SHP77 (cell line): Measurements from ENCODE around the gene FAM20B.
A peak's percentile ranks its signal among the peaks of the same experiment; 100 is the strongest.
"Not testable (repeated sequence)": the region's sequence is repeated elsewhere in the genome, so short reads cannot be mapped to it uniquely, and the experiment has no call there.

Experiments used
- DNase-seq, 2 experiments: peaks; one replicate each; lab custom pipeline; 2025; lab: John Stamatoyannopoulos, UW

FAM20B gene

DNA sequence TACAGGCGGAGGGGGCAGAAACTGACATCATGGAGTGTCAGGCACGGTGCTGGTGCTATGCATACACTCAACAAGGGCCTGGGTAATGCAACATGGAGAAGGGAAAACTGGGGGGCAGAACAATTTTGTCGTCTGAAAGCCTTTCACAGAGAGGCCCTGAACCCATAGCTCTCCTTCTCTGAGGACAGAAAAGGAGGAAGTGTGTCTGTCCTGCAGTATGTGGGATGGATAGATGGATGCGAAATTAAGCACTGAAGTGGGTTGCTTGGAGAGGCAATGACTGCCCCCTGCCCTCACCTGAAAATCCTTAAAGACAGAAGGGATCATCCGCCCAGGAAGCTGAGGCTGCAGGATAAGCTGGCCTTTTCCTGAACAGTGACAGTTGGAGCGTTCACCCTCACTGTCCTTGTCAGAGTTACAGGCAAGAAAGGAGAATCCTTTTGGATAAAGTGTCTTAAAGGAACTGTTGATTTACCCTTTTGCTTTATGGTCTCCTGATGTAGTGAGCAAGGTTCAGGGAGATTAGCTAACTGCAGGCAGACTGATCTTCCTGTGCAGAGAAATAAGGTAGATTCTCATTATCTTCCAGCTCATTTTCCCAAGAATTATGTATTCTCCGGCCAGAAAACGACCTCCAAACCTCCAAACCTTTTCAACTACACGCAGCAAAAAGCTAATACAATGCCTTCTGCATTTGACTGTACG, 1.6 kb upstream of the FAM20B start:
- no peak for DNase-seq

DNA sequence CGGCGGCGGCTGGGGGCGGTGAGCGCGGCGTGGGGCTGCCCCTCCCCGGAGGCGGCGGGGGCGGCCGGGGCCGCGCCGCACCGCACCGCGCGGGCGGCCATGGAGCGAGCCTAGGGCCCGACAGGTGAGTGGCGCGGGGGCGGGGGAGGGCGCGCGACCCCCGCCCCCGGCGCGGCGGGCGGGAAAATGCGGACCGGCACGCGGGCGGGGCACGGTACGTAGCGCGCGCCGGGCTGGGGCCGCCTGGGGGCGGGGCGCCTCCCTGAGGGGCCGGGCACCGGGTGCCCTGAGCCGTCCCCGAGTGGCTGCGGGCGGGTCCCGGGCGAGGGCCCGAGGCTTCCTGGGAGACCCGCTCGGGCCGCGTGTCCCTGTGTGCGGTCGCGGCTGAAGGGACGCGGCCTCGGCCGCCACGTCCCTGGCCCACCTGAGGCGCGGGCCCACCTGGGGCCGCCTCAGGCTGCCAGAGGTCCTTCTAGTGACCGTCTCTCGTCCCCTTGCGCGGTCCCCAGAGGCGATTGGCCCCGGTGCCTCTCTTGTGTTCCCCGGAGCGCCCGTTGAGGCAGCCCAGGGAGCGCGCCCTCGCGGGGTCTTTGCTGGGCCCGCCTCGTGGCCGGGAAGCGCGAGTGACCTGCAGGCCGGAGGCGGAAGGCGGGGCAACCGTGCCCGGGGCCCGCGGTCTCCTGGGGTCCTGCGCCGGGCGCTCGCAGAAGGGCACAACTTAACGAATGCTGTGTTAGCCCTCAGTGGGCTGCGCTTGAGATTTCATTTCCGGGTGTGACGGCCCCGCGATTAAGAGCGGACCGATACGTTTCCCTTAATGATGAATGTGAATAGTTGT, 500 bp downstream of the FAM20B start:
- peak; percentile 62 to 86 for DNase-seq

DNA sequence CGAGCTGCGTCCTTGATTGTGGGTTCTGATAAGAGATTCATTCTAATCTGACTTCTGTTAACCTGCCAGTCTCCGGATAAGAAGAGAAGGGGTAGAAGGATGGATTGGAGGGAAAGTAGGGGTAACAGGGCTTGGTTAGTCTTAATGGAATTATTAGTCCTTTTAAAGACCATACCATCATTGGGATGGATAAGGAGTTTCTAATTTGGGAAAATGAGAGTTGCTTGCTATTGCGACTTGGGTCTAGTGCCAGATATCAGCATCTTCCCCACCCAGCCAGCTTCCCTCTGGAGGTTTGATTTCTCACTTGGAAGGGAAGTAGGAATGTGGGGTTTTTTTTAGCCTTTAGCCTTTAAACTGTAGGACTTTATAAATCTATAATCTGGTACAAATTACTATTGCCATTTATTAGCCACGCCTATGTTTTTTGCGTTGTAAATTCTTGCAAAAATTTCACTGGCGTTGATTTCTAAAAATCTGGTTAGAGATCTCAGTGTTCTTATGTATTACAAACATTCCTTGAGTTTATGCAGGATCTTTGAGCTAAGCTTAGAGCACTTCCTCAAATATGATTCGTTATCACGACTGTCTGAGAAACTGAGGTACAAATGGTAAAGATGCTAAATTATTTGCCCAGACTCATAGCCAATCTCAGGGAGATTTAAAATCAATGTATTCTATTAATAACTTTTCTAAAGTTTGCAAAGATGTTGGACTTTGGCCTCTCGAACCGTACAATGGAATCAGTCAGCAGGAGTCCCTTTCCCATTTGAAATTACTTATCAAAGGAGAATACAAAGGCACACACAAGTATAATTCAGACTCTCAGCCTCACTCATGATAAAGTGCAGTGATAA, 1.3 kb downstream of the FAM20B start:
- DNase-seq: no peak

DNA sequence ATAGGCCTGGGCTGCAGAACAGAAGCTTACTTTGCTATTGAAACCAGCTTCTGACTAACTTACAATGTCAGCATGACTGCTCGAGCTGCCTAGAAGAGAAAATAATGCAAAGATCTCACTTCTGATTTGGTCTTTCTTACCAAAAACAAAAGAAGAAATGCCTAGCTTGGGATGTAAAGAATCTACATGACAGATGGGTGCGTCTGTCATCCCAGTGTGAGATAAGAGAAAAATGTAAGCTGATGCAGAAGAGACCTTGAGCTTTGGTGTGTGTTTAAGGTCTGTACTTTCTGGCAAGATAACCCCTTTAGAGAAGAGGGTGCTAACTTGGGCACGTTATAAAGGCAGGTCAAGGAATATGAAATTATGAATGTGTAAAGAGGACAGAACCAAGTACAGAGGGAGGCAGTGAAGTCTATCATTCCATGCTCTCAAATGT, 3.6 kb downstream of the FAM20B start:
- no peak for DNase-seq

DNA sequence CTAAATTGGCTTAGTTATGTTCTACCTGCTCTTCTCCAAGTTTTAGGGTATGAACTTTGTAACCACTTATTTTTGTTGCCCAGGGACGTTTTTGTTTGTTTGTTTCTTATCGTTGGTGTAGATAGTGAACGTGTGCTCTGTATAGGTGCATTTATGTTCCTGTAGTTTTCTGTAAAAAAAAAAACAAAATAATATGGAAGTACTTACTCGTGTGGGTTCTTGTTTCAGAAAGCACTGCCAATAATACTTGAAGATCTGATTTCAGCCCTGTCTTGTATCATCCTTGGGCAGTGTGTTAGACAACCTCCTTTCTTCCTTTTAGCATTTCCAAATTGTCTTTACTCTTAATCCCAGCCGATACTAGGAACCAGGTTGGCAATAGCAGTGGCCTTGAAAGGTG, 4.4 kb downstream of the FAM20B start:
- no peak for DNase-seq

DNA sequence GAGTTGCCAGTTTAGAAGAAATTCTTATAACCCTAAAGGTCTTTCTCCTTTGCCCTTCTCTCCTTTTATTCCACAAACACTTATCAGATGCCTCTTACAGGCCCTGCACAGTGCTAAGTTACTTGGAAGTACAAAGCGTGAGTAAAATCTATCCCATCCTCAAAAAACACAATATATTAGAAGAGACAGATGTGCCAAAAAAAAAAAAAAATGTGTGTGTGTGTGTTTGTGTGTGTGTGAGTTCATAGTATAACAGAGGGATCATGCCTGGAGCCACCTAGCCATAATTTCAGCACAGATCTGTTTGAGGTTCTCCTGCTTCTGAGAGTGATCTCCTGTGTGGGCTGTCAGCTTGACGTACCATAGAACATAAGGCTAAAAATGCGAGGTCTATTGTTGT, 5.0 kb downstream of the FAM20B start:
- no peak for DNase-seq

DNA sequence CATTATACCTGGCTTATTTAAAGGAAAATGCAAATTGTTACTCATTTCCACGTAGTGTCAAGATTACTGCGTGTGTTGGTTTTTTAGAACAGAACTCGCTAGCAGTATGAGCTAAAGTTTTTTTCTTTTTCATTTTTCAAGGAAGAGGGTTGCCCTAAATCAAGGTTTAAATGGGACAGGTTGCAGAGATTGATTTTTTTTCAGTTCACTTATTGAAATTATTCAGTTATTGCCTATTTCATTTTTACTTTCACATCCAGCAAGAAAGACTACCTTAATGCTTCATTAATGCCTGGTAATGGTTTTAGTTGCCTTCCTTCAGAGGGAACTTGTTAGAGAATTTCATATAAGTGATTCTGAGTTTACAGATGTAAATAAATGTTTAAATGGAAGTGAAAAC, 5.6 kb downstream of the FAM20B start:
- no peak for DNase-seq

DNA sequence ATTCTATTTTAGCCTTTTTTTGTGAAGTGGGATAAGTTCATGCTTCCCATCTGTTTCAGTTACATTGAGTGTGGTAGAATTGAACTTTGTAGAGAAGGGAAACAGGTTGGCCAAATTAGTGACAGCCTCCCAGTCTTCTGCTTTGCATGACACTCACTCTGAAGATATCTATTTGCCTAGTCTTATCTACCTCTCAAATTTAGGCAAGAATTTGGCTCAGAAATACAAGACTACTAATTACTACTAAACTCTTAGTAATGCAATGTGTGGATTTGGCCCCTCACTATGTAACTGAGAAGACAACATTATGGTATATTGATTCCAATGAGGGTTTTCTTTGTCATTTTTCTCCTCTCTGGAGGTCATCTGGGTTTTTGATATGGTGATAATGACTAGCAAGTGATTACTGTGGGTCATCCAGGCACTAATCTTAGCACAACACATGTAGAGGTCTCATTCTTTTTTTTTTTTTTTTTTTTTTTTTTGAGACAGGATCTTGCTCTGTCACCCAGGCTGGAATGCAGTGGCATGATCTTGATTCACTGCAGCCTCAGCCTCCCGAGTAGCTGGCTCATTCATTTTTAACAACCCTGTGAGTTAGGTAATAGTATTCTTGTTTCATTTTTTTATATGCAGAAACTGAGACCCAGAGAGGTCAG, 6.3 kb downstream of the FAM20B start:
- DNase-seq: no peak

DNA sequence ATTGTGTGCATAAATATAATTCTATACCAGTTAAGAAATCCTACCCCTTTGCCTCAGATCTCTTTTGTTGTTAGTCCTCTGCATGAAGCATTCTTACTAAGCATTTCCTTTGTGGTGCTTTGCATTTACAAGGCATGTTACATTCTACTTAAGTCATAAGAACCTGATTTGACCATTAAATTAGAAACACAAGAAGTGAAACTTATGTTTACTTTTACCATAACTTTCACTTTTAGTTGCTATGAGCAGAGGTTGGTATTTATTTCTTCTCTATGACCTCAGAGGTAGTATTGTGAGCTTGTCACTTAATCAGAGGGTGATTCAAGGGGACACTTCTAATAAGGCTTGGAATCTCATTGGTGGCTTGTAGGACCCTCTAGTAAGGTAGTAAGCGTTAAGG, 9.0 kb downstream of the FAM20B start:
- no peak for DNase-seq

DNA sequence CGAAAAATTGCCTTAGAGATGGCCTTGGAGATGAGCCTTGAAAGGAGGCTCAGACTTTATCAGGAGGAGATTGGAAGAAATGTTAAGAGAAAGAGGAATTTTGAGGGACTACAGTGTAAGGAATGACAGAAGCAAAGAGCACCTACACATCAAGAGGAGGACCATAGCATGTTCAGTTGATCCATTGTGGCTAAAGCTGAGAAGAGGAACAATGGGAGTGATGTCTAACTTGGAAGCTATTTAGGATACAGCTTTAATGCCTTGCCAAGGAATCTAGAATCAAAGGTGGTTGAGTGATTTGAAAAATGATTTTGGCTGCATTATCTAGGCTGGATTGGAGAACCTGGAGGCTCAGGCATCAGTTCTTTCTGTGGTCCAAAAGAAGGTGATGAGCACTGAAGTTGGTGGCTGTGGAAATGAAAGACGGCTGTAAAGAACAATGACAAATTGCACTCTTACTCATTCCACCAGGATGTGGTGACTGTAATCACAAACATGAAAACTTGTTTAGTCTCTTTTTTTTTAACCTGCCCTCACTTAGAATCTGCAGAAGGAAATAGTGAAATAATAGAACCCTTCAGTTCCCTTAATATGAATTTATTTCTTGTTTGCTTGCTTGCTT, 11.3 kb downstream of the FAM20B start:
- DNase-seq: no peak

DNA sequence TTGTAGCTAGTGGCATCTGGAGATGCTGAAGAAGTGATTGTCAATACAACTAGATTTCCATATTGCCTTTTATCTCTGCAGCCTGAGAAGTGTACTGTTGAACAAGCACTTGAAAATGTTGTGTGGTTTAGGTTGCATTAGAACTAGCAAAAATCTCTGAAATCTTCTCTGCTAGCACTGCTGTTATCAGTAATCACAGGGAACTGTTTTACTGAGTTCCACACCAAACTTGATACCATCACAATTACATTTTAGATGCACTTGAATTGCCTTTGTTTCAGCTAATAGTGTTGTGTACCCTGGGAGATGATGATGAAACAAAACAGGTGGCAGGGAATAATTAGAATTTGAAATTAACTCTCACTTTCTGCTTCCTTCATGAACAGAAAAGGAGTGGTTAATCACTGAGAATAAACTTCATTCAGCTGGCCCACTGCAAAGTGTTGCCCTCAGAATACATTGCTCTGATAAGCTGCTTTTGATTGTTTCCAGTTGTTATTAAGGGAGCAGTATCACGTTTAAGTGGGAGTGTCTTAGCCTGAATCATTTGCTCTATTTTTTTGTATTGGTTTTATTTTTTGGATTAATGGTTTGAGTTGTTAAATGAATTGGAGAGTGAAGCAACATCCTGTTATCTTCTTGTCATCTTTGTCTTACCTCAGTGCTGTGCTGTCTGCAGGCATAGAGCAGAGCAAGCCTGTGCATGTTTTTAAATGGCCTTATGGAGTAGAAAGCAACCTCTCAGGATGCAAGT, 13.0 kb downstream of the FAM20B start:
- no peak for DNase-seq

DNA sequence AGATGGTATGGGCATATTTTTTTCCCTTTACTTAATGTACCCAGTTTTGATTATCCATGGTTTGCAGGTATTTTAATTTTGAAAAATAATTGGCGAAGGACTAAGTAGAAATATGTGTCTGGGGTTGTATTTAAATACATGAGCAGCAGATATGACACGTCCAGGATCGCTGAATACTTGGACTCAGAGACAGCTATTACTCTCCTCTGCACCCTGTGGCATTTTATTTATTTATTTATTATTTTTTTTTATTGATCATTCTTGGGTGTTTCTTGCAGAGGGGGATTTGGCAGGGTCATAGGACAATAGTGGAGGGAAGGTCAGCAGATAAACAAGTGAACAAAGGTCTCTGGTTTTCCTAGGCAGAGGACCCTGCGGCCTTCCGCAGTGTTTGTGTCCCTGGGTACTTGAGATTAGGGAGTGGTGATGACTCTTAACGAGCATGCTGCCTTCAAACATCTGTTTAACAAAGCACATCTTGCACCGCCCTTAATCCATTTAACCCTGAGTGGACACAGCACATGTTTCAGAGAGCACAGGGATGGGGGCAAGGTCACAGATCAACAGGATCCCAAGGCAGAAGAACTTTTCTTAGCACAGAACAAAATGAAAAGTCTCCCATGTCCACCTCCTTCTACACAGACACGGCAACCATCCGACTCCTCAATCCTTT, 13.9 kb downstream of the FAM20B start:
- not testable (repeated sequence) for DNase-seq

DNA sequence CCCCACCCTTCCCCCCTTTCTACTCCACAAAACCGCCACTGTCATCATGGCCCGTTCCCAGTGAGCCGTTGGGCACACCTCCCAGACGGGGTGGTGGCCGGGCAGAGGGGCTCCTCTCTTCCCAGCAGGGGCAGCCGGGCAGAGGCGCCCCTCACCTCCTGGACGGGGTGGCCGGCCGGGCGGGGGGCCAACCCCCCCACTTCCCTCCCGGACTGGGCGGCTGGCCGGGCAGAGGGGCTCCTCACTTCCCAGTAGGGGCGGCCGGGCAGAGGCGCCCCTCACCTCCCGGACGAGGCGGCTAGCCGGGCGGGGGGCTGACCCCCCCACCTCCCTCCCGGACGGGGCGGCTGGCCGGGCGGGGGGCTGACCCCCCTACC, 14.5 kb downstream of the FAM20B start:
- DNase-seq: not testable (repeated sequence)

DNA sequence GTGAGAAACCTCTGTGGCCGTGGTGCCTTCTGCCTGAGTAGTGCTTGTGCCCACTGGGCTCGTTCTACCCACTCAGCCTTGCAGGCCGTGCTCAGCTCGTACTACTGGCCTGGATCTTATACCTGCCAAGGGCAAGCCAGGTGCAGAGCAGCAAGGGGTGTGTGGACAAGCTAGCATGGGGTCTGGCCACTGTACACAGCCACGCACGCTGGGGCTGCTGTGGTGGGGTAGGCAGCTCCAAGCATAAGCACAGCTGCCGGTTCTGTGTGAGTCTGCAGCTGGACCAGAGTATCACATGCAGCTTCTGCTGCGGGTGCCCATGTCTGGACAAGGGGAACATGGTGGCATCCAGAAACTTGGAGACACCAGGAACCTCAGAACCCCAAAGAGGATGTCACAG, 16.4 kb downstream of the FAM20B start:
- DNase-seq: no peak

DNA sequence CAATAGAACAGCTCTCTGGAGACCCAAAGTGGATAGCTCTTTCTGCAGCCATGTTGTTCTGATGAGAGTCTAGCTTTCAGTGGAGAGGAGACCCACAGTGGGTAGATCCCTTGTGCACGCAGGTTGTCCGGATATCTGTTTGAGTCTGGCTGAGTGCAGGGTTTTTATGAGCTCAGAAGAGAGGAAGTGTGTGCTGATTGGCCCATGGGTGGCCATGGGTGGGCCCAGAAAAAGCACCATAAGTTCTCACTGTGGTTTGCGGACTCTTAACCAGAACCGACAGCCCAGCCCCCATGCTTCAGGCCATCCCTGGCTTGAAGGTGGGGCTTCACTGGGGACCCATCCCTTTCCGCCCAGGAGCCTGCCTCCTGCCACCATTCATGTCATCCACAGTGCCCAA, 17.0 kb downstream of the FAM20B start:
- DNase-seq: no peak

DNA sequence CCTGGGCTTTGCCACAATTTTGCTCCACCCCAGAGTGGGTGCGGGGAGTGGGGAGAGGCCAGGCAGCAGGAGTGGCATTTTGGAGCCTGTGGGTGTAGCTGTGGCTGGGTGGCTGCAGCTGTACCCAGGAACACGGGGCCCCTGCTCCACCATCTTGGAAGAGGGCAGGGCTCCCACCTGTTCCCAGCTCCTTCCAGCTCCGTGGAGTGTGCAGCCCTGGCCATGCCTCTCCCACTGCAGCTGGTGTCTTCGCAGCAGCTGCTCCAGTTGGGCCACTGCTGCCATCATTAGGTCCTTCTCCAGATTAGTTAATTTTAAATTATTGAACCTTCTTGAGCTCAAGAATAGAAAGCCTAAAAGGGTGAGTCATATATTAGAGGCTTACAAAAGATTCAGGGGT, 17.6 kb downstream of the FAM20B start:
- no peak for DNase-seq

DNA sequence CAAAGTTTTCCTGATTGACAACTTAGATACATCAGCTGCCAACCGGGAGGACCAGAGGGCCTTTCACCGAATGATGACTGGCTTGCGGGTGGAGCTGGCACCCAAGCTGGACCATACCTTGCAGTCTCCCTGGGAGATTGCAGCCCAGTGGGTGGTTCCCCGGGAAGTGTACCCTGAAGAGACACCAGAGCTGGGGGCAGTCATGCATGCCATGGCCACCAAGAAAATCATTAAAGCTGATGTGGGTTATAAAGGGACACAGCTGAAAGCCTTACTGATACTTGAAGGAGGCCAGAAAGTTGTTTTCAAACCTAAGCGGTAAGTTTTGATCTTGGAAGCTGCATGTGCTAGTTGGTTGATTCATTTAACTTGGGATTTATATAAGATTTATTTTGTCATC, 18.2 kb downstream of the FAM20B start:
- DNase-seq: no peak

DNA sequence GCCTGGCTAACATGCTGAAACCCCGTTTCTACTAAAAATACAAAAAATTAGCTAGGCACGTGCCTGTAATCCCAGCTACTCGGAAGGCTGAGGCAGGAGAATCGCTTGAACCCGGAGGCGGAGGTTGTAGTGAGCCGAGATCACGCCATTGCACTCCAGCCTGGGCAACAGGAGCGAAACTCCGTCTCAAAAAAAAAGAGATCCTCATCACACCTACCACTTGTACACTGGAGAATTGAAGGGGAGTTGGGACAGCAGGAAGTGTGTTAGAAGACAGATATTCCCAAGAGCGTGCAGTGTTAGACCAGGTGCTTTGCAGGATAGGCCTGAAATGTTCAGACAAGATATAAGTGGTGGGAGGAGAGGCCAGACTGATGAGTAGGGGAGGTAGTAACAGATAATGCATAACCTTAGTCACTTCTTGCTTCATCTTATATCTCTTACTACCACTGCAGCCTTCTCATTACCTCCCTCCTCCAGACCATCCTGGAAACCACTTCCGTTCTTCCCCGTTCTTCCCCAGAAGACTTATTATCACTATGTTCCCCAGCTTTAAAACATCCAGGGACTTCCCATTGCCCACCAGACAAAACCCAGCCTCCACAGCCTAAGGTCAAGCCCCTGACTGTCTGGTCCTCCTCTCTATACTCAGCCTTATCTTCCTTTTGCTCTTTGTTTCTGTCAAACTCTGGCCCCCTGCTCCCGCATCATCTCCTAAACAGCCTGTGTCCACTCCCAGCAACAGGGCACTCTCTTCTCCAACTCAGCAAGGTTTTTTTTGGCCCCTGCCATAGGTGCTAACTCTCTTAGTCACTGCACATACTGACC, 21.3 kb downstream of the FAM20B start:
- no peak for DNase-seq

DNA sequence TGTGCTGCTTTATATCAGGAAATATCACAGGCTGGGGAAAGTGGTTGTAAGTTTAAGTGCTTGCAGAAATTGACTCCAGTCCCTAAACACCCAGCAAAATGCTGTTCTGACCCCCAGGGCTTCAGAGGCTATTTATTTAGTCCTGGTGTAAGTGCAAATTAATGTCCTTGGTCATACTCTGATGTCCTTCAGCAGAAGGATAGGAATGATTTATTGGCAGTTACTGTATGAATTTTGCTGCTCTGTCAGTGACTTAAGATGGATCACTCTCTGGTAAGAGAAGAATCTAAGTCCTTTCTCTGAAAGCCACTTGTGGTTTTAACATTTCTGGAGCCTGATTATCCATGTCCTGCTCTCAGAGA, 21.9 kb downstream of the FAM20B start:
- DNase-seq: no peak
